Endothelial cell of umbilical vein (primary cell): Measurements from ENCODE around the gene DCLK2.

Experiments used
- CTCF ChIP-seq, 2 donors: IDR thresholded peaks; 1 replicate in 1 of 2; 2 replicates in 1 of 2; pipeline ENCODE4 v1.5.1; 2011; ENCODE audit warnings: low read length in 2 of 2, mild to moderate bottlenecking in 2 of 2, moderate library complexity in 2 of 2, control low read depth in 1 of 2, inconsistent platforms in 1 of 2, low read depth in 1 of 2; ENCODE audit not compliant: insufficient read depth in 1 of 2; ENCODE audit errors: extremely low read depth in 1 of 2
- EZH2 ChIP-seq: IDR thresholded peaks from 2 replicates; pipeline ENCODE4 v1.6.1; 2012; ENCODE audit warnings: borderline replicate concordance, low read depth, mild to moderate bottlenecking, moderate library complexity, low read length, inconsistent platforms; ENCODE audit not compliant: severe bottlenecking
- MAX ChIP-seq: IDR thresholded peaks from 2 replicates; pipeline ENCODE4 v1.6.1; 2011; ENCODE audit not compliant: insufficient read depth, insufficient read length

GRCh38 chr4:150238591-150238990, 160.3 kb downstream of the DCLK2 start:
- TF ChIP-seq CTCF (IDR thresholded peaks at IDR 0.05; ENCODE audit: extremely low read depth in 1 of 2, insufficient read depth in 1 of 2, low read depth in 1 of 2, low read length in 2 of 2) (no peak), EZH2 (no peak), MAX (no peak)
